ENCODE results near the gene RFNG. TPM values are rescaled to one million over a fixed set of nuclear protein-coding genes. Genes with fewer than 3 reads are reported as not detected.

The RFNG gene
- total RNA-seq, 2 donors from 2014 or later: 37.9 to 43.1 TPM

DNA sequence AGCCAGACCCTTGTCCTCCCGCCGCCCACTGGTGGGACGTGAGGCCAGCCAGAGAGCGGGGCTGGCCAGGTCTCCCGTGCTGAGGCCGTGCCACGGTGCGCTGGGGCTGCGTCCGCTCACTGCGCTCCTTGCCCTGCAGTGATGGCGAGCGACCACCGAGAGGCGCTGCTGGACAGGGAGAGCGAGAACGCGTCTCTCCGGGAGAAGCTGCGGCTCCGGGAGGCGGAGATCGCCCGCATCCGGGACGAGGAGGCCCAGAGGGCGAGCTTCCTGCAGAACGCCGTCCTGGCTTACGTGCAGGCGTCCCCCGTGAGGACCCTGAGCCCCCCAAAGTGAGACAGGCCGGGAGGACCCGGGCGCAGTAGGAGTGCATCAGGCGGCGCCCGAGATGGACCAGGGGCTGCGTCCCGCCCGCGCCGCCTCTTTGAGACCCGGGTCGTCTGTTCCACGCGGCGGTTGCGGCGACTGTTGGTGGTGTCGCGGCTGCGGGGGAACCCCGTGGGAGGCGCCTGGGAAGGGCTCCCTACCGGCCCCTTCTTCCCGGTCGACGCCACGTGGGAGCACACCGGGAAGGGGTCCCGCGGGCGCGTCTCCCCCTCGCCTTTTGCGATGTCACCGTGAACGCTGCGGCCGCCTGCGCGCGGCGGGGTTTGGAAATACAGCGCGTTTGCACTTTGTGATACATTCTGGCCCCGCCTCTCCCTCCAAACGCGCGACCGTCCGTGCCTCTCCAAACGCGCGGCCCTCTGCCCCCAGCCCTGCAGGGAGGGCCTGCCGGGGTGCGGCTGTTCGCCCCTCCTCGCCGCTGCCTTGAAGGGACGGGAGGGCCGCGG is 20.9 kb downstream of the RFNG start:
- 0% methylated on average over 82 of the region's 94 CpGs; no CpG with 5 or more reads in 1 of the 2 donors for WGBS, 2 donors
- Histone ChIP-seq H3K4me3 (peak overlapping the region in 1 of 2 donors; percentile 18), H3K9me3 (no peaks in the 10 kb centered on the region), H3K27me3 (no peaks in the 10 kb centered on the region), H3K36me3 (replicated peaks in 1 of 2; ENCODE audit: insufficient read depth in 1 of 2, low read depth in 2 of 2) (no peaks in the 10 kb centered on the region), H3K27ac (peak overlapping the region in 1 of 4 donors; percentile 31), H3K4me1 (peaks cover 23% of the 10 kb centered on the region)
- DNase-seq (peak; percentile 80 to 86 (median 84)), ATAC-seq (peak; percentile 87)
- TF ChIP-seq, protein P1, sequence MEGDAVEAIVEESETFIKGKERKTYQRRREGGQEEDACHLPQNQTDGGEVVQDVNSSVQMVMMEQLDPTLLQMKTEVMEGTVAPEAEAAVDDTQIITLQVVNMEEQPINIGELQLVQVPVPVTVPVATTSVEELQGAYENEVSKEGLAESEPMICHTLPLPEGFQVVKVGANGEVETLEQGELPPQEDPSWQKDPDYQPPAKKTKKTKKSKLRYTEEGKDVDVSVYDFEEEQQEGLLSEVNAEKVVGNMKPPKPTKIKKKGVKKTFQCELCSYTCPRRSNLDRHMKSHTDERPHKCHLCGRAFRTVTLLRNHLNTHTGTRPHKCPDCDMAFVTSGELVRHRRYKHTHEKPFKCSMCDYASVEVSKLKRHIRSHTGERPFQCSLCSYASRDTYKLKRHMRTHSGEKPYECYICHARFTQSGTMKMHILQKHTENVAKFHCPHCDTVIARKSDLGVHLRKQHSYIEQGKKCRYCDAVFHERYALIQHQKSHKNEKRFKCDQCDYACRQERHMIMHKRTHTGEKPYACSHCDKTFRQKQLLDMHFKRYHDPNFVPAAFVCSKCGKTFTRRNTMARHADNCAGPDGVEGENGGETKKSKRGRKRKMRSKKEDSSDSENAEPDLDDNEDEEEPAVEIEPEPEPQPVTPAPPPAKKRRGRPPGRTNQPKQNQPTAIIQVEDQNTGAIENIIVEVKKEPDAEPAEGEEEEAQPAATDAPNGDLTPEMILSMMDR (IDR thresholded peaks at IDR 0.05): peak; percentile 89 to 98 (median 96)
- no peak for TF ChIP-seq POLR2A (IDR thresholded peaks at IDR 0.05)
- intact Hi-C loops (cut with DNase I): no loop called here

DNA sequence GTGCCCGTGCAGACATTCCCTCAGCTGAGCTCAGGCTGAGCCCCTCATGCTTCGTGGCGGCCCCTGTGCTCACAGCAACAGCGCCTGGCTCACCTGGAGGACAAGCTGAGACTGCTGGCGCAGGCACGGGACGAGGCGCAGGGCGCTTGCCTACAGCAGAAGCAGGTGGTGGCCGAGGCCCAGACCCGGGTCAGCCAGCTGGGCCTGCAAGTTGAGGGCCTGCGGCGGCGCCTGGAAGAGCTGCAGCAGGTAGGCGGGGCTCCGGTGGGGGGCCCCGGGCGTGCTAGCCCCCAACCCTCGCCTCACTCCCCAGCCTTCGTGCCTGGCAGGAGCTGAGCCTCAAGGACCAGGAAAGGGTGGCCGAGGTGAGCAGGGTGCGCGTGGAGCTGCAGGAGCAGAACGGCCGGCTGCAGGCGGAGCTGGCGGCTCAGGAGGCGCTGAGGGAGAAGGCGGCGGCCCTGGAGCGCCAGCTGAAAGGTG is 21.6 kb downstream of the RFNG start:
- Histone ChIP-seq H3K27me3 (no peaks in the 10 kb centered on the region), H3K4me1 (peaks cover 21% of the 10 kb centered on the region), H3K36me3 (replicated peaks in 1 of 2; ENCODE audit: insufficient read depth in 1 of 2, low read depth in 2 of 2) (no peaks in the 10 kb centered on the region), H3K27ac (no peak overlapping the region), H3K4me3 (no peak overlapping the region), H3K9me3 (no peaks in the 10 kb centered on the region)
- no peak for TF ChIP-seq POLR2A (IDR thresholded peaks at IDR 0.05)
- TF ChIP-seq, protein P1 (IDR thresholded peaks at IDR 0.05): no peak
- intact Hi-C loops (cut with DNase I): loop anchor here (5.0 kb wide), 1 partner anchor 127 kb away; no protein-coding TSS in a partner anchor
- DNase-seq (no peak), ATAC-seq (peak; percentile 2)
- WGBS, 2 donors: 56 to 82% methylated on average over 13 to 30 of the region's 31 CpGs

DNA sequence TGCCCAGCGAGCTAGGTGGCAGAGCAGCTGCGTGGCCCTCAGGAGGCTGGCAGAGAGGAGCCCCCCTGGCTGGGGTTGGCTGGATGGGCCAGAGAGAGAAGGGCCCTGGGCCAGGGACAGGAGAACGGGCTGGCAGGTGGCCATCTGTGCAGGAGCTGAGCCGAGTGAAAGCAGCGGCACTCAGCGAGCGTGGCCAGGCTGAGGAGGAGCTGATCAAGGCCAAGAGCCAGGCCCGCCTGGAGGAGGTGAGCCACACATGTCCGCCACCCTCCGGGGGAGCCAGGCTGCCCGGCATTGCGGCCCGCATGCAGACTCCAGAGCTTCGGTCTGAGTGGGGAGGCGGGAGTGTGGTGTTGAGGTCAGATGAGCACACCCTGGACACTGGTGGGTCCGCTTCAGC is 22.2 kb downstream of the RFNG start:
- Histone ChIP-seq H3K4me1 (peaks cover 24% of the 10 kb centered on the region), H3K9me3 (no peaks in the 10 kb centered on the region), H3K36me3 (replicated peaks in 1 of 2; ENCODE audit: insufficient read depth in 1 of 2, low read depth in 2 of 2) (no peaks in the 10 kb centered on the region), H3K27ac (no peak overlapping the region), H3K4me3 (no peak overlapping the region), H3K27me3 (no peaks in the 10 kb centered on the region)
- intact Hi-C loops (cut with DNase I): loop anchor here (5.0 kb wide), 1 partner anchor 128 kb away; no protein-coding TSS in a partner anchor
- 90 to 100% methylated on average over 5 to 15 of the region's 16 CpGs for WGBS, 2 donors
- TF ChIP-seq POLR2A (IDR thresholded peaks at IDR 0.05): no peak
- TF ChIP-seq, protein P1 (IDR thresholded peaks at IDR 0.05): no peak
- DNase-seq: no peak
- no peak for ATAC-seq

DNA sequence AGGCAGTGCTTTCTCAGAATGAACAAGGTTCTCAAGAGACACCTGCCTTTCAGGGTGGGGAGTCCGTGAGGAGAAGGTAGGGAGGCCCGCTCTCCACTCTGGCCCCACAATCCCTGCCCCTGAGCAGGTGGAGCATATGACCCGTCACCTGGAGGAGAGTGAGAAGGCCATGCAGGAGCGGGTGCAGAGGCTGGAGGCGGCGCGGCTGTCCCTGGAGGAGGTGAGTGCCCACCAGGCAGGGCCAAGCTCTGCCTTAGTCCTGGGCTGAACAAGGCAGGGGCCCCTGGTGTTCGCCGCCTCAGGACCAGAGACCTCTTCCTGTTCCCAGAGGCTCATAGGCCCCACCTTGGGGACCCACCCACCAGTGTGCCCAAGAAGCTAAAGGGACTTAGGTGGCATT is 22.6 kb downstream of the RFNG start:
- peaks cover 29% of the 10 kb centered on the region for H3K4me1 ChIP-seq
- TF ChIP-seq, protein P1 (IDR thresholded peaks at IDR 0.05): no peak
- TF ChIP-seq POLR2A (IDR thresholded peaks at IDR 0.05): no peak
- no peak overlapping the region for H3K27ac ChIP-seq
- H3K4me3 ChIP-seq: no peak overlapping the region
- no peaks in the 10 kb centered on the region for H3K27me3 ChIP-seq
- H3K9me3 ChIP-seq: no peaks in the 10 kb centered on the region
- 90 to 95% methylated on average over 7 to 9 of the region's 9 CpGs for WGBS, 2 donors
- no peaks in the 10 kb centered on the region for H3K36me3 ChIP-seq (replicated peaks in 1 of 2; ENCODE audit: insufficient read depth in 1 of 2, low read depth in 2 of 2)
- ATAC-seq (no peak), DNase-seq (no peak)
- intact Hi-C loops (cut with DNase I): loop anchor here (5.0 kb wide), 1 partner anchor 128 kb away; no protein-coding TSS in a partner anchor
